HFFc6 (cell line): ENCODE measurements around the gene GUCA1A. TPM values are rescaled to one million over a fixed set of nuclear protein-coding genes. Genes with fewer than 3 reads are reported as not detected.
"Not testable (repeated sequence)": the region's sequence is repeated elsewhere in the genome, so short reads cannot be mapped to it uniquely, and the experiment has no call there.

Source experiments
- DNase-seq: peaks from one replicate; pipeline ENCODE4 v3.0.0-alpha.2; 2018
- H3K27ac Mint-ChIP-seq: 2 replicates; pipeline ENCODE4 v1.8.0; 2020; ENCODE audit warnings: mild to moderate bottlenecking, mixed read lengths
- H3K27me3 Mint-ChIP-seq: 2 replicates; pipeline ENCODE4 v1.8.0; 2021; ENCODE audit warnings: mild to moderate bottlenecking, moderate library complexity, mixed read lengths; ENCODE audit not compliant: insufficient read depth
- H3K36me3 Mint-ChIP-seq: 2 replicates; pipeline ENCODE4 v1.8.0; 2021; ENCODE audit warnings: low read depth, mixed read lengths
- H3K4me1 Mint-ChIP-seq: 2 replicates; pipeline ENCODE4 v1.8.0; 2020; ENCODE audit warnings: low read depth, mixed read lengths
- H3K4me3 Mint-ChIP-seq: 2 replicates; pipeline ENCODE4 v1.8.0; 2020; ENCODE audit warnings: mild to moderate bottlenecking, moderate library complexity, mixed read lengths
- H3K9me3 Mint-ChIP-seq: 2 replicates; pipeline ENCODE4 v1.8.0; 2020; ENCODE audit warnings: mild to moderate bottlenecking, mixed read lengths
- total RNA-seq, 6 experiments: library from RNA; stranded (reverse); fragmentation: NEBNext Ultra II Directional; extraction: Animal tissue kit (Norgen Biotek cat#: 25700); gene quantifications; 2 replicates in 1 of 6; 3 replicates in 5 of 6; pipeline ENCODE4 v1.2.3, GENCODE V29; 2021
- TF ChIP-seq, protein P1 (sequence below): fragments of 200-600 bp; sonication (generic); IDR thresholded peaks from 2 replicates; pipeline ENCODE4 v1.5.0; 2021; ENCODE audit warnings: antibody characterized with exemption, mild to moderate bottlenecking

Gene GUCA1A
- total RNA-seq, 6 experiments from 2014 or later, result not detected

DNA sequence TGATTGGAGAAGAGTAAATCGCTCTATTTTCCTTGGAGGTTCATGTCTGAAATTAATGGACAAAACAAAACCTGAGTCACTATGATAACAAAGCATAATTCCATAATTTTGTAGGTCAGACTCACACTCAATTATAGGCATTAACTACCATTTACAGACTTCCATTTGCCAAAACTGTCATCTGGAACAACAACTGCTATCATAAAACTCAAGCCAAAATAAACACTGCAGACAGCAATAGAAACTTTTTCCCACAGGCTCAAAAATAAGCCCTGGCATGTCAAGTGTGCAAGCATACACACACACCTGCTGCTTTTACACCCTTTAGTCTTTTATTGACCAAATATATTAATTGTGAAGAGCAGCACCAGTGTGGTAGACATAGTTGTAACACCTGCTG lies 37.4 kb downstream of the GUCA1A start:
- DNase-seq, result no peak
- no peak overlapping the region for H3K4me3 Mint-ChIP-seq
- H3K27ac Mint-ChIP-seq, result no peak overlapping the region
- H3K36me3 Mint-ChIP-seq, result peaks cover 27% of the 10 kb centered on the region
- H3K9me3 Mint-ChIP-seq, result no peaks in the 10 kb centered on the region
- no peaks in the 10 kb centered on the region; the same call in 1 of the 2 replicates for H3K27me3 Mint-ChIP-seq
- TF ChIP-seq, protein P1, sequence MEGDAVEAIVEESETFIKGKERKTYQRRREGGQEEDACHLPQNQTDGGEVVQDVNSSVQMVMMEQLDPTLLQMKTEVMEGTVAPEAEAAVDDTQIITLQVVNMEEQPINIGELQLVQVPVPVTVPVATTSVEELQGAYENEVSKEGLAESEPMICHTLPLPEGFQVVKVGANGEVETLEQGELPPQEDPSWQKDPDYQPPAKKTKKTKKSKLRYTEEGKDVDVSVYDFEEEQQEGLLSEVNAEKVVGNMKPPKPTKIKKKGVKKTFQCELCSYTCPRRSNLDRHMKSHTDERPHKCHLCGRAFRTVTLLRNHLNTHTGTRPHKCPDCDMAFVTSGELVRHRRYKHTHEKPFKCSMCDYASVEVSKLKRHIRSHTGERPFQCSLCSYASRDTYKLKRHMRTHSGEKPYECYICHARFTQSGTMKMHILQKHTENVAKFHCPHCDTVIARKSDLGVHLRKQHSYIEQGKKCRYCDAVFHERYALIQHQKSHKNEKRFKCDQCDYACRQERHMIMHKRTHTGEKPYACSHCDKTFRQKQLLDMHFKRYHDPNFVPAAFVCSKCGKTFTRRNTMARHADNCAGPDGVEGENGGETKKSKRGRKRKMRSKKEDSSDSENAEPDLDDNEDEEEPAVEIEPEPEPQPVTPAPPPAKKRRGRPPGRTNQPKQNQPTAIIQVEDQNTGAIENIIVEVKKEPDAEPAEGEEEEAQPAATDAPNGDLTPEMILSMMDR, result no peak
- peaks cover 14% of the 10 kb centered on the region for H3K4me1 Mint-ChIP-seq

DNA sequence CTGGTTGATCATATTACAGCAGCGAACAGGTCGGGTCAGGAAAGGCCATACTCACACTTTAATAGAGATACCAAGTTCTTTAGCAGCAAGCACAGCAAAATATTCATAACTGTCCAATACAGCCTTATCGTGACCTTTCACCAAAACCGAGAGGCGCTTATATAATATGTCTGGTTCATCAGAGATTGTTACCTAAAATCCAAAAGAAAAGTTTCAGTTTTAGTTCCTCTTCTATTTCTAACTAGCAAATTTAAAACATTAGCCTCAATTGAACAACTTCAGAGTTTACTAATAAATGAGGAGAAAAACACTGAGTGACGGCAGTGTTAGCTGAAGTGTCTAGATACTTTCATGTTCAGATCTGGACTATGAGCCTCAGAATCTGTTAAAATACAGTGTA lies 38.6 kb downstream of the GUCA1A start:
- Mint-ChIP-seq H3K9me3 (no peaks in the 10 kb centered on the region), H3K36me3 (peaks cover 25% of the 10 kb centered on the region), H3K27ac (no peak overlapping the region), H3K4me3 (no peak overlapping the region), H3K4me1 (peaks cover 21% of the 10 kb centered on the region), H3K27me3 (no peaks in the 10 kb centered on the region; the same call in 1 of the 2 replicates)
- no peak for DNase-seq
- TF ChIP-seq, protein P1, result no peak

DNA sequence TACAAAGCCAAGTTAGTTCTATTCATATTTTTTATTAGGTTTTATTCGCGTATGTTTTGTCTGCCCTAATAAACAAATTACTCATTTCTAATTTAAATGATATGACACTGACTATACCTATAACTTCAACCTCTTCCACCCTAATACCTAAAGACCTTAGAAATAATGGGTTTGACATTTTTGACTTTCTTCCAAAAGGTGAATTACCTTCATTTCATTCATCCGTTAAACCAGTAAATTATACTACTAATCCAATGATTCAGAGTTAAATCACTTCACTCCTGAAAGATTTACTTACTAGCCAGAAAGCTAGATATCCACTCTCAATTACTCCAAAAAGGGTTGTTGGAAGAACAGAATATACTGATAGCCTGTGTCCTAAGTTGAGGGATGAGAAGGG lies 39.3 kb downstream of the GUCA1A start:
- Mint-ChIP-seq H3K27me3 (peaks cover under 1% of the 10 kb centered on the region; the same call in 1 of the 2 replicates), H3K27ac (no peak overlapping the region), H3K4me3 (no peak overlapping the region), H3K36me3 (peaks cover 26% of the 10 kb centered on the region), H3K4me1 (peaks cover 24% of the 10 kb centered on the region), H3K9me3 (no peaks in the 10 kb centered on the region)
- no peak for DNase-seq
- TF ChIP-seq, protein P1, result no peak

DNA sequence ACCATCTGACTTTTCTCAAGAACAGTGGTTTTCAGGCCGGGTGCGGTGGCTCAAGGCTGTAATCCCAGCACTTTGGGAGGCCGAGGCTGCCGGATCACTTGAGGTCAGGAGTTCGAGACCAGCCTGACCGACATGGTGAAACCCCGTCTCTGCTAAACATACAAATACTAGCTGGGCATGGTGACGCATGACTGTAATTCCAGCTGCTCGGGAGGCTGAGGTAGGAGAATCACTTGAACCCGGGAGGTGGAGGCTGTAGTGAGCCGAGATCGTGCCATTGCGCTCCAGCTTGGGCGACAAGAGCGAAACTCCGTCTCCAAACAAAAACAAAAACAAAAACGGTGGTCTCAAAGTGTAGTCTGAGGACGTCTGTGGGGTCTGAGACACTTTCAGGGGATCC lies 43.3 kb downstream of the GUCA1A start:
- peaks cover 12% of the 10 kb centered on the region for H3K36me3 Mint-ChIP-seq
- H3K9me3 Mint-ChIP-seq, DNase-seq, H3K27me3 Mint-ChIP-seq: not testable (repeated sequence)
- H3K27ac Mint-ChIP-seq, result peak overlapping the region; percentile 29; the same call in 1 of the 2 replicates
- peaks cover 24% of the 10 kb centered on the region for H3K4me1 Mint-ChIP-seq
- H3K4me3 Mint-ChIP-seq, result peak overlapping the region; percentile 98

DNA sequence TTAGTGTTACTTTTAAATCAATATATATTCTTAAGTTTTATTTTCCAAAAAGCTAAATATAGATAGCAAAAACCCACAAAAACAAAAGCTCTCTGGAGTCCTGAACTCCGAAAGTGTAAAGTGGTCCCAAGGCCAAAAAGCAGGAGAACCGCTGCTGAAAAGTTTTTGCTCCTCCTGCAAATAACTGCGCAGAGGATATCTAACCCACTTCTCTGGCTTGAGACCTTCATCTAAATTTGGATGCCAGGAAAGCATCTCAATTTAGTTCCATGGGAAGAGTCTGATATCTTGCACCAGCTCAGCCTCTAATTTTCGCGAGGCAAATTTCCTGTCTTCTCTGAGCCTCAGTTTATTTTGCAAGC lies 44.0 kb downstream of the GUCA1A start:
- H3K27ac Mint-ChIP-seq, result peak overlapping the region; percentile 95
- H3K27me3 Mint-ChIP-seq, result peaks cover 5% of the 10 kb centered on the region
- H3K9me3 Mint-ChIP-seq, result no peaks in the 10 kb centered on the region
- H3K36me3 Mint-ChIP-seq, result peaks cover 12% of the 10 kb centered on the region
- H3K4me3 Mint-ChIP-seq, result peak overlapping the region; percentile 98
- no peak for DNase-seq
- peaks cover 27% of the 10 kb centered on the region for H3K4me1 Mint-ChIP-seq
- TF ChIP-seq, protein P1, result no peak

DNA sequence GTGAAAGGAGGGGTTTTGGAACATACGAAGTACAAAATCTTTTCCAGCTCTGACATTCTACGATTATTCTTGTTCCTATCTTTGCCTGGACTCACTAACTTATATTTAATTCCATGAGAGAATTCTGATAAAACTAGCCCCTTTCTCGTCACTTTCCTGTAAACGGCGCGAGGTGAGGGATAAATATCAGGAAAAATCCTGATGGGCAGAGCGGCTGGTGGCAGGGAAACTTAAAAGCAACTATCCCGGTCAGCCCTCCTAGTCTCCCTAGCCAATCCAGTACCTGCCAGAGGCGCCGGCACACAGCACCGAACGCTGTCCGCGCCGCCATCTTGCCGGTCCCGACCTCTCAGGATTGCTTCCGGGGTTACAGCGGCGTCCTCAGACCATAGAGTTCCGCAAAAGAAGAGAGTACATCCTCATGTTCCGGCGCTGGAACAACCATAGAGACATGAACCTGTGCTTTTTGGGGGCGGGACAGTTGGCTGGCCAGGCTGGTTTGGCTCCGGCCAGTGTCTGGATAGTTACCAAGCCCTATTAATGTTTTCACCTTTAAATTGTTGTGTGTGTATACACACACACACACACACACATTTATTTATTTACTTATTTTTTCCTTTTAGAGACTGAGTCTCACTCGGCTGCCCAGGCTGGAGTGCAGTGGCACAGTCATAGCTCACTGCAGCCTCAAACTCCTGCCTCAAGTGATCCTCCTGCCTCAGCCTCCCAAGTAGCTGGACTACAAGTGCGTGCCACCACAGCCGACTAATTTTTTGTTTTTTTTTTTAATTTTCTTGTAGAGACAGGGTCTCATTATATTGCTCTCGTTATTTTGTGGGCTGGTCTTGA lies 44.6 kb downstream of the GUCA1A start, which contains the start of gene MRPS10:
MRPS10 (minus strand) TSS at position 343 of the 849 bp plus-strand sequence; CDS start at position 331, 12 bp downstream.
- no peaks in the 10 kb centered on the region for H3K9me3 Mint-ChIP-seq
- TF ChIP-seq, protein P1, result no peak
- H3K4me1 Mint-ChIP-seq, result peaks cover 23% of the 10 kb centered on the region
- peak within 1 kb of the TSS; percentile 95 for H3K27ac Mint-ChIP-seq
- peaks cover 8% of the 10 kb centered on the region for H3K36me3 Mint-ChIP-seq
- peaks cover 5% of the 10 kb centered on the region for H3K27me3 Mint-ChIP-seq
- peak within 1 kb of the TSS; percentile 98 for H3K4me3 Mint-ChIP-seq
- peak; percentile 95 for DNase-seq
